NCI-H187 treated with DMSO at 0.1 percent for 48 hours (cell line): ENCODE measurements around the gene XPO1.

ENCODE experiments used
- DNase-seq: peaks from one replicate; lab custom pipeline; 2025; lab: John Stamatoyannopoulos, UW

Gene XPO1

DNA sequence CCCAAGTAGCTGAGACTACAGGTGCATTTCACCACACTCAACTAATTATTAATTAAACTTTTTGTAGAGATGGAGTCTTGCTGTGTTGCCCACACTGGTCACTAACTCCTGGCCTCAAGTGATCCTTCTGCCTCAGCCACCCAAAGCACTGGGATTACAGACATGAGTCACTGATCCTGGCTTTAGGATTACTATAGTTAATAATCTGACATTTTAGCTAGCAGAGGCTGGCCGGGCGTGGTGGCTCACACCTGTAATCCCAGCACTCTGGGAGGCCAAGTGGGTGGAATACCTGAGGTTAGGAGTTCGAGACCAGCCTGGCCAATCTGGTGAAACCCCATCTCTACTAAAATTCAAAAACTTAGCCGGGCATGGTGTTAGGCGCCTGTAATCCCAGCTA is 106.8 kb downstream of the XPO1 start:
- DNase-seq = no peak
